Natural killer cell (primary cell): ENCODE results near the gene FN3K. TPM values are rescaled to one million over a fixed set of nuclear protein-coding genes. Genes with fewer than 3 reads are reported as not detected.

ENCODE experiments used
- ATAC-seq, 3 donors: fragments of 150-1000 bp in 2 of 3; fragments of 200-7000 bp in 1 of 3; cut with Tn5 transposase; 1 replicate in 1 of 3; 2 replicates in 2 of 3; pipeline ENCODE4 v1.10.0; 2021; ENCODE audit warnings: mild to moderate bottlenecking in 2 of 3, moderate library complexity in 2 of 3
- DNase-seq, 2 donors: peaks; one replicate each; pipeline versions ENCODE4 v3.0.0 to v3.0.0-alpha.2; 2013 to 2021; ENCODE audit warnings: mixed read lengths in 1 of 2
- H3K27ac ChIP-seq: one replicate; pipeline ENCODE4 v1.5.1; 2013; ENCODE audit warnings: mild to moderate bottlenecking, low read length
- H3K27me3 ChIP-seq: one replicate; pipeline ENCODE4 v1.6.1; 2013; ENCODE audit warnings: low read length; ENCODE audit not compliant: control insufficient read depth, insufficient read depth
- H3K36me3 ChIP-seq: one replicate; pipeline ENCODE4 v1.6.1; 2013; ENCODE audit warnings: low read length; ENCODE audit not compliant: control insufficient read depth, insufficient read depth
- H3K4me1 ChIP-seq: one replicate; pipeline ENCODE4 v1.6.1; 2013; ENCODE audit warnings: low read length; ENCODE audit not compliant: control insufficient read depth, insufficient read depth
- H3K4me3 ChIP-seq: one replicate; pipeline ENCODE4 v1.5.1; 2013; ENCODE audit warnings: low read length
- H3K9me3 ChIP-seq: one replicate; pipeline ENCODE4 v1.6.1; 2013; ENCODE audit warnings: low read length; ENCODE audit not compliant: control insufficient read depth, insufficient read depth
- H3K27ac Mint-ChIP-seq, 2 donors: one replicate each; pipeline ENCODE4 v1.8.0; 2022; ENCODE audit warnings: mild to moderate bottlenecking in 2 of 2, mixed read lengths in 2 of 2, moderate library complexity in 1 of 2
- H3K27me3 Mint-ChIP-seq, 2 donors: one replicate each; pipeline ENCODE4 v1.8.0; 2022; ENCODE audit warnings: low read depth in 2 of 2, mixed read lengths in 2 of 2
- H3K36me3 Mint-ChIP-seq: one replicate; pipeline ENCODE4 v1.8.0; 2022; ENCODE audit warnings: mixed read lengths
- H3K4me1 Mint-ChIP-seq, 2 donors: one replicate each; pipeline ENCODE4 v1.8.0; 2022; ENCODE audit warnings: mixed read lengths in 2 of 2
- H3K4me3 Mint-ChIP-seq: one replicate; pipeline ENCODE4 v1.8.0; 2022; ENCODE audit warnings: mild to moderate bottlenecking, moderate library complexity, mixed read lengths
- H3K9me3 Mint-ChIP-seq, 2 donors: one replicate each; pipeline ENCODE4 v1.8.0; 2022; ENCODE audit warnings: mixed read lengths in 2 of 2
- CTCF ChIP-seq: fragments of 200-600 bp; IDR thresholded peaks from one replicate; pipeline ENCODE4 v1.8.0; 2022; ENCODE audit warnings: antibody characterized with exemption
- WGBS: methylation state at CpG from one replicate; pipeline ENCODE4 v1.1.7; 2013; ENCODE audit warnings: missing lambda C conversion rate; ENCODE audit not compliant: insufficient coverage; 5-methylcytosine and 5-hydroxymethylcytosine counted together
- intact Hi-C: fragments of 100-400 bp; cut with micrococcal nuclease; formaldehyde crosslinking; loops from one replicate; pipeline ENCODE4 v1.14.2; 2022
- total RNA-seq, 4 donors: library from RNA; stranded (reverse); fragments of 120-200 nt in 1 of 4; gene quantifications; one replicate each; pipeline versions ENCODE4 v1.2.3 to v1.2.4, GENCODE V29; 2013 to 2022

The FN3K gene
- total RNA-seq, 3 donors from 2014 or later (not counting 1 experiment from before 2014, with no cell fraction given): 4.9 to 6.1 (median 5.5) TPM

DNA sequence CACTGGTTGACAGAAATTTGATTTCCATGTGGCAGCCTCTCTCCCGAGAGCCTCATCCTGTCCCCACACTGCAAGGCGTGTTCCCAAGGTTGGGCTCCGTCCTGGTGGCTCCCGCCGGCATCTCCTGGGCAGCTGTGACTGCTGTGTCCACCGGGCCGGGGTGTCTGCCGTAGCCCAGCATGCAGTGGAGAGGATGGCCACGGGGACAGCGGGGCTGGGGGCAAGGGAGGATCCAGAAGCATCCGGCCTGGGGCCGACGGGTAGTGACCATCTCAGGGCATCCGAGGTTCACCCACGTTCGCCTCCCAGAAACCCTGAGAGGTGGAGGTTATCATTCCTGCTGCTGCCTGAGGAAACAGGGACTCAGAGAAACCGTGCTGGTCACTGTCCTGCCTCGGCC, 29.7 kb upstream of the FN3K start:
- no peak overlapping the region for H3K4me3 ChIP-seq
- H3K36me3 ChIP-seq: no peaks in the 10 kb centered on the region
- 90% methylated on average over 18 of the region's 18 CpGs for WGBS
- H3K27ac ChIP-seq: no peak overlapping the region
- no peaks in the 10 kb centered on the region for H3K4me1 ChIP-seq
- no peaks in the 10 kb centered on the region for H3K27me3 ChIP-seq
- Mint-ChIP-seq H3K4me3 (no peak overlapping the region), H3K4me1 (no peaks in the 10 kb centered on the region), H3K9me3 (no peaks in the 10 kb centered on the region), H3K27me3 (no peaks in the 10 kb centered on the region), H3K27ac (no peak overlapping the region), H3K36me3 (no peaks in the 10 kb centered on the region)
- no peak for TF ChIP-seq CTCF
- no peak for DNase-seq
- intact Hi-C loops: no loop called here
- ATAC-seq: no peak
- H3K9me3 ChIP-seq: no peaks in the 10 kb centered on the region

- H3K27me3 Mint-ChIP-seq: no peaks in the 10 kb centered on the region
- Histone ChIP-seq H3K4me1 (no peaks in the 10 kb centered on the region), H3K27me3 (no peaks in the 10 kb centered on the region), H3K36me3 (no peaks in the 10 kb centered on the region), H3K4me3 (no peak overlapping the region), H3K9me3 (no peaks in the 10 kb centered on the region), H3K27ac (no peak overlapping the region)
- intact Hi-C loops: no loop called here
- TF ChIP-seq CTCF: no peak
- H3K9me3 Mint-ChIP-seq: no peaks in the 10 kb centered on the region
- H3K4me3 Mint-ChIP-seq: no peak overlapping the region
- H3K36me3 Mint-ChIP-seq: no peaks in the 10 kb centered on the region
- ATAC-seq (no peak), DNase-seq (no peak)
- no peak overlapping the region for H3K27ac Mint-ChIP-seq
- 75% methylated on average over 2 of the region's 9 CpGs for WGBS
- peaks cover 5 to 6% of the 10 kb centered on the region in 2 donors for H3K4me1 Mint-ChIP-seq
These were observed 26.3 kb upstream of the FN3K start for GRCh38 chr17:82709024-82709675.

DNA sequence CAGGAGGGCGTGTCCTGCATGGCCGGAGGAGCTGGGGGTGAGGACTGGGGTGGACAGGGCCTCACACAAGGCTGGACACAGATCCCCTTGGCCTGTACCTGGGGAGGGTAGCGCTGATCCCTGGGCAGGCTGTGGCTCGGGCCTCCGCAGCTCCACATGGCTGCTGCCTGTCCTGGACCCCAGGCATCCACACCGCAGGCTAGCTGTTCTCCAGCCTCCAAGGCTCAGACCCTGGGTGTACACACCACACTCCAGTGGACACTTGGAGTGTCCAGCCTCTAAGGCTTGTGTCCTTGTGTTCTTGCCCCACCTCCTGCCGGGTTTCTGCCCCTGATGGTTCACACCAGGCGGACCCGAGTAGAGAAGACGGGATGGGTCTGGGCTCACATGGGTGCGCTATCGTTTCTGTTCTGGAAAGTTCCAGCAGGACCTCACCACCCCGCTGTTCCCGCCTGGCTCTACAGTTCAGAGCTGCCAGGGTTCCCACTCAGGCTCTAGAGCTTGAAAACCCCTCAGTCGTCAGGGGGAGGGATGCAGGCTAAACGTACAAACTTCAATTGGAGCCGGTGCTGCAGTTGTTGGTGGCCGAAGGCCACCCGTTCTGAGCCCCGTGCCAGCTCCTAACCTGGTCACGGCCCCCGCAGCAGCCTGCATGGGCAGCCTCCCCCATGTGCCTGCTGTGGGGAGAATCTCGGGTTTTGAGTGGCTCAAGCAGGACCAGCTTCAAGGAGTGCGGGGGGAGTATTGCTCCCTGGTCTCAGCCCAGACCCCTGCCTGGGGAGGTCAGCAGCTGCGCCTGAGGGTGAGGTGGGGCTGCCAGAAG, 25.5 kb upstream of the FN3K start:
- 89% methylated on average over 25 of the region's 25 CpGs for WGBS
- H3K36me3 Mint-ChIP-seq: no peaks in the 10 kb centered on the region
- no peaks in the 10 kb centered on the region for H3K27me3 Mint-ChIP-seq
- H3K36me3 ChIP-seq: no peaks in the 10 kb centered on the region
- H3K27me3 ChIP-seq: no peaks in the 10 kb centered on the region
- no peaks in the 10 kb centered on the region for H3K9me3 Mint-ChIP-seq
- no peak overlapping the region for H3K4me3 ChIP-seq
- no peak overlapping the region for H3K27ac ChIP-seq
- no peaks in the 10 kb centered on the region for H3K9me3 ChIP-seq
- H3K27ac Mint-ChIP-seq: no peak overlapping the region
- H3K4me1 Mint-ChIP-seq: peaks cover 5 to 6% of the 10 kb centered on the region in 2 donors
- H3K4me1 ChIP-seq: no peaks in the 10 kb centered on the region
- DNase-seq: no peak
- H3K4me3 Mint-ChIP-seq: no peak overlapping the region
- no peak for ATAC-seq
- no peak for TF ChIP-seq CTCF
- intact Hi-C loops: no loop called here
